SH-SY5Y (cell line): Measurements from ENCODE around the gene HSD11B1L.

Experiments used
- GATA2 ChIP-seq: IDR thresholded peaks from 2 replicates; pipeline ENCODE4 v1.6.1; 2011; ENCODE audit warnings: mild to moderate bottlenecking, low read depth, low read length
- GATA3 ChIP-seq: IDR thresholded peaks from 2 replicates; pipeline ENCODE4 v1.6.1; 2011; ENCODE audit warnings: low read depth, mild to moderate bottlenecking, low read length, moderate library complexity

- no peak for TF ChIP-seq GATA2
- no peak for TF ChIP-seq GATA3
These were observed 6.8 kb downstream of the HSD11B1L start for GRCh38 chr19:5687360-5688198.
